K562 (cell line): Measurements from ENCODE around the gene PYGM. TPM values are rescaled to one million over a fixed set of nuclear protein-coding genes. Genes with fewer than 3 reads are reported as not detected.

Experiments
- ATAC-seq: fragments of 200-7000 bp; cut with Tn5 transposase; 3 replicates; pipeline ENCODE4 v1.9.1; 2020; ENCODE audit warnings: moderate library complexity
- BruUV-seq: library from RNA; stranded (reverse); fragments of 400-500 nt; replicated peaks from 2 replicates; lab custom pipeline; 2021; lab: Mats Ljungman, UMichigan
- CTCF ChIA-PET: fragments of 300-600 bp; formaldehyde crosslinking; extraction: SDS; loops from one replicate; lab custom pipeline; 2021; ENCODE audit warnings: low intra/inter-chr PET ratio; lab: Yijun Ruan, JAX
- POLR2A ChIA-PET: fragments of 300-600, 350-650 bp; sonication (Branson Sonifier 250); formaldehyde crosslinking; extraction: SDS; loops from one replicate; lab custom pipeline; 2021; ENCODE audit warnings: antibody characterized with exemption, inconsistent platforms; lab: Yijun Ruan, JAX
- DNase-seq, 4 experiments: peaks; one replicate each; pipeline versions ENCODE4 v3.0.0 to v3.0.0-alpha.2; 2011 to 2018; ENCODE audit warnings: low spot score in 3 of 4, mixed read lengths in 3 of 4; ENCODE audit errors: extremely low read depth in 1 of 4
- FAIRE-seq: peaks from 2 replicates; lab custom pipeline; 2011; peaks lifted over from hg19 to GRCh38; lab: Jason Lieb, UNC
- H2AFZ ChIP-seq: 2 replicates; pipeline ENCODE4 v1.6.0; 2011; ENCODE audit warnings: low read depth, low read length, control low read depth, inconsistent platforms
- H3K27ac ChIP-seq: fragments of 200-600 bp; 3 replicates; pipeline ENCODE4 v1.8.0; 2011; ENCODE audit warnings: low read depth, mild to moderate bottlenecking, control low read depth, inconsistent platforms, low read length, moderate library complexity, mixed read lengths; ENCODE audit errors: extremely low read depth
- H3K27me3 ChIP-seq, 2 experiments: fragments of 300-600 bp in 1 of 2; 2 replicates in 1 of 2; 3 replicates in 1 of 2; pipeline versions ENCODE4 v1.6.0 to v1.8.0; 2011; ENCODE audit warnings: inconsistent platforms in 2 of 2, low read length in 2 of 2, mild to moderate bottlenecking in 1 of 2, mixed read lengths in 1 of 2, moderate library complexity in 1 of 2; ENCODE audit not compliant: control insufficient read depth in 2 of 2, insufficient read depth in 2 of 2
- H3K36me3 ChIP-seq: fragments of 300-600 bp; 3 replicates; pipeline ENCODE4 v1.8.0; 2011; ENCODE audit warnings: mild to moderate bottlenecking, low read length, inconsistent platforms; ENCODE audit not compliant: control insufficient read depth, insufficient read depth
- H3K4me1 ChIP-seq, 2 experiments: fragments of 200-600 bp in 1 of 2; replicated peaks in 1 of 2; 2 replicates in 1 of 2; 3 replicates in 1 of 2; pipeline versions ENCODE4 v1.5.1 to v1.8.0; 2011; ENCODE audit warnings: inconsistent platforms in 2 of 2, low read length in 2 of 2, mild to moderate bottlenecking in 1 of 2, mixed read lengths in 1 of 2, moderate library complexity in 1 of 2; ENCODE audit not compliant: control insufficient read depth in 2 of 2, insufficient read depth in 2 of 2
- H3K4me2 ChIP-seq: 2 replicates; pipeline ENCODE4 v1.6.1; 2011; ENCODE audit warnings: low read length, control low read depth, inconsistent platforms, mixed read lengths; ENCODE audit not compliant: insufficient read depth
- H3K4me3 ChIP-seq: fragments of 200-600 bp; sonication (generic), shearing (Covaris generic); 2 replicates; pipeline ENCODE4 v1.5.1; 2016; ENCODE audit warnings: control low read depth, inconsistent platforms
- H3K79me2 ChIP-seq: fragments of 200-600 bp; 3 replicates; pipeline ENCODE4 v1.8.0; 2011; ENCODE audit warnings: low read length, inconsistent platforms; ENCODE audit not compliant: control insufficient read depth, insufficient read depth
- H3K9ac ChIP-seq, 2 experiments: 2 replicates each; pipeline versions ENCODE4 v1.6.0 to v1.6.1; 2011; ENCODE audit warnings: low read depth in 2 of 2, low read length in 2 of 2, control low read depth in 1 of 2, inconsistent platforms in 1 of 2, mild to moderate bottlenecking in 1 of 2, mixed read lengths in 1 of 2; ENCODE audit not compliant: insufficient read depth in 1 of 2
- H3K9me1 ChIP-seq: one replicate; pipeline ENCODE4 v1.6.0; 2011; ENCODE audit warnings: inconsistent platforms, mild to moderate bottlenecking, low read length, moderate library complexity; ENCODE audit not compliant: control insufficient read depth, insufficient read depth
- H3K9me3 ChIP-seq: replicated peaks from 2 replicates; pipeline ENCODE4 v1.5.1; 2011; ENCODE audit warnings: low read depth, low read length, inconsistent platforms; ENCODE audit not compliant: control insufficient read depth, insufficient read depth
- H4K20me1 ChIP-seq: replicated peaks from 2 replicates; pipeline ENCODE4 v1.6.1; 2011; ENCODE audit warnings: low read length, inconsistent platforms, mixed read lengths; ENCODE audit not compliant: control insufficient read depth, insufficient read depth
- E2F6 ChIP-seq, 2 experiments: IDR thresholded peaks; 2 replicates each; pipeline ENCODE4 v1.6.1; 2011; ENCODE audit warnings: borderline replicate concordance in 1 of 2, control low read depth in 1 of 2, low read depth in 1 of 2, low read length in 1 of 2, mild to moderate bottlenecking in 1 of 2, mixed read lengths in 1 of 2, moderate library complexity in 1 of 2; ENCODE audit not compliant: insufficient read depth in 1 of 2, insufficient read length in 1 of 2, poor library complexity in 1 of 2, severe bottlenecking in 1 of 2; ENCODE audit errors: extremely low read depth in 1 of 2
- ZBTB33 ChIP-seq: sonication (generic); formaldehyde crosslinking; IDR thresholded peaks from 2 replicates; pipeline ENCODE4 v1.8.1; 2023; ENCODE audit warnings: mild to moderate bottlenecking, missing genetic modification reagents
- ZC3H4 ChIP-seq: sonication (generic); formaldehyde crosslinking; IDR thresholded peaks from 2 replicates; pipeline ENCODE4 v1.9.0; 2021; ENCODE audit warnings: missing genetic modification reagents, borderline replicate concordance
- WGBS: fragments of 100-300 bp; shearing (Covaris generic); methylation state at CpG from one replicate; pipeline ENCODE4 v1.1.6; 2016; ENCODE audit warnings: low coverage, mixed read lengths; ENCODE audit not compliant: insufficient coverage; ENCODE audit errors: missing lambda C conversion rate; 5-methylcytosine and 5-hydroxymethylcytosine counted together
- in situ Hi-C: fragments of 300-500 bp; cut with MboI; formaldehyde crosslinking; loops from 4 replicates; pipeline ENCODE4 v1.15.0; 2018; ENCODE audit warnings: inconsistent platforms, mixed read lengths
- intact Hi-C: fragments of 100-400 bp; cut with micrococcal nuclease; formaldehyde crosslinking; loops from 2 replicates; pipeline ENCODE4 v1.14.2; 2022
- polyA plus RNA-seq, 8 experiments: library from polyadenylated mRNA; depleted of rRNA in 4 of 8; stranded (reverse) in 5 of 8; unstranded in 3 of 8; fragments of >200 nt; fragmentation: Nextera tagmentation in 2 of 8; fragmentation: Illumina TruSeq in 1 of 8; extraction: Ambion mirVana in 2 of 8; extraction: Trizol in 1 of 8; gene quantifications; 2 replicates each; pipeline versions ENCODE4 v1.2.1 to v1.2.3, GENCODE V29; 2011 to 2014; ENCODE audit warnings: inconsistent platforms in 1 of 8, missing spikeins in 1 of 8
- total RNA-seq, 7 experiments: library from RNA; depleted of rRNA in 6 of 7; stranded (reverse); fragments of >200 nt in 6 of 7; fragmentation: Illumina TruSeq in 2 of 7; extraction: Trizol in 2 of 7; gene quantifications; 2 replicates each; pipeline versions ENCODE4 v1.2.1 to v1.2.3, GENCODE V29; 2011 to 2021; ENCODE audit warnings: low replicate concordance in 1 of 7
- TF ChIP-seq, protein P1 (sequence below): fragments of 450-650 bp; IDR thresholded peaks from 2 replicates; pipeline ENCODE4 v1.6.1; 2016; ENCODE audit warnings: low read depth
- TF ChIP-seq, protein P2 (sequence below): fragments of 450-650 bp; formaldehyde crosslinking; IDR thresholded peaks from 2 replicates; pipeline ENCODE4 v1.4.0; 2020; ENCODE audit warnings: mild to moderate bottlenecking, mixed read lengths

The PYGM gene
- total and polyA plus RNA-seq, 9 of the 15 experiments (the other 6 are each of a cell fraction or from before 2014, with no cell fraction given), result 0.07 to 1.5 (median 0.68) TPM

DNA sequence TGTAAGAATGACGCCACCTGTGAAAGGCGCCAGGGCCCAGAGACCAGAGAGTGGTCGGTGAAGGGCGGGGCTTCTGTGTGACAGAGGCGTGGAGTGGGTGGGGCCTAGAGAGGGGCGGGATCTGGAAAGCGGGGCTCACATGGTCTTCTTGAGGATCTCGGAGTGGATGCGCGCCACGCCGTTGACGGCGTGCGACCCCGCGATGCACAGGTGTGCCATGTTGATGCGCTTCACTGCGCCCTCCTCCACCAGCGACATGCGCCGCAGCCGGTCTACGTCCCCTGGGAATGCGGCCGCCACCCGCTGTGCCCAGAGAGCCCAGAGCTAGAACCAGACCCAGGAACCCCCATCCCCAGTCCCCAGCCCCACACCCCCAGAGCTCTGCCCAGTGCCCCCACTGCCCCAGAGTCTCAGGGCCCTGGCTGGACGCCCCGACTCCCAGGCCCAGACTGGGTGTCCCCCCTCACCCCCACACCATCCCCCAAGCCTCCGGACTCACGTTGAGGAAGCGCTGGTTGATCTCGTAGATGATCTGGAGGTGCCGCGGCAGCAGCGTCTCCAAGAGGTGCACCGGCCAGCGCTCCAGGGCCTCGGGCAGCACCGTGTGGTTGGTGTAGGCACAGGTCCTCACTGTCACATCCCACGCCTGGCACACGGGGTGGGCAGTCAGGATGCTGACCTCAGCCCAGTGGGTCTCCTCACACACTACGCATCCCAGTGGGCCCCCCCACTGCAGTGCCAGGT is 6.2 kb downstream of the PYGM start:
- H3K27ac ChIP-seq, result no peak overlapping the region
- intact Hi-C loops, result no loop called here

More for the DNA sequence above, 6.2 kb downstream of the PYGM start:
- H3K4me2 ChIP-seq, result no peak overlapping the region
- H3K9me3 ChIP-seq, result no peaks in the 10 kb centered on the region
- H3K36me3 ChIP-seq, result no peaks in the 10 kb centered on the region
- FAIRE-seq (no peak), ATAC-seq (peak; percentile 78), DNase-seq (peak; percentile 42 to 68 (median 60))
- ChIA-PET CTCF (interaction anchor here (0.7 kb wide), 1 partner anchor 152 kb away, joined by 3 read pairs; no protein-coding TSS in a partner anchor), POLR2A (interaction anchor here (0.6 to 2.1 kb wide), 2 partner anchors 9 to 367 kb away, joined by 4 to 6 read pairs; no protein-coding TSS in a partner anchor)
- no peak overlapping the region for H3K4me3 ChIP-seq
- in situ Hi-C loops, result no loop called here
- H3K4me1 ChIP-seq, result peaks cover 11 to 48% of the 10 kb centered on the region in 2 experiments
- 74% methylated on average over 16 of the region's 43 CpGs for WGBS
- TF ChIP-seq, protein P1, sequence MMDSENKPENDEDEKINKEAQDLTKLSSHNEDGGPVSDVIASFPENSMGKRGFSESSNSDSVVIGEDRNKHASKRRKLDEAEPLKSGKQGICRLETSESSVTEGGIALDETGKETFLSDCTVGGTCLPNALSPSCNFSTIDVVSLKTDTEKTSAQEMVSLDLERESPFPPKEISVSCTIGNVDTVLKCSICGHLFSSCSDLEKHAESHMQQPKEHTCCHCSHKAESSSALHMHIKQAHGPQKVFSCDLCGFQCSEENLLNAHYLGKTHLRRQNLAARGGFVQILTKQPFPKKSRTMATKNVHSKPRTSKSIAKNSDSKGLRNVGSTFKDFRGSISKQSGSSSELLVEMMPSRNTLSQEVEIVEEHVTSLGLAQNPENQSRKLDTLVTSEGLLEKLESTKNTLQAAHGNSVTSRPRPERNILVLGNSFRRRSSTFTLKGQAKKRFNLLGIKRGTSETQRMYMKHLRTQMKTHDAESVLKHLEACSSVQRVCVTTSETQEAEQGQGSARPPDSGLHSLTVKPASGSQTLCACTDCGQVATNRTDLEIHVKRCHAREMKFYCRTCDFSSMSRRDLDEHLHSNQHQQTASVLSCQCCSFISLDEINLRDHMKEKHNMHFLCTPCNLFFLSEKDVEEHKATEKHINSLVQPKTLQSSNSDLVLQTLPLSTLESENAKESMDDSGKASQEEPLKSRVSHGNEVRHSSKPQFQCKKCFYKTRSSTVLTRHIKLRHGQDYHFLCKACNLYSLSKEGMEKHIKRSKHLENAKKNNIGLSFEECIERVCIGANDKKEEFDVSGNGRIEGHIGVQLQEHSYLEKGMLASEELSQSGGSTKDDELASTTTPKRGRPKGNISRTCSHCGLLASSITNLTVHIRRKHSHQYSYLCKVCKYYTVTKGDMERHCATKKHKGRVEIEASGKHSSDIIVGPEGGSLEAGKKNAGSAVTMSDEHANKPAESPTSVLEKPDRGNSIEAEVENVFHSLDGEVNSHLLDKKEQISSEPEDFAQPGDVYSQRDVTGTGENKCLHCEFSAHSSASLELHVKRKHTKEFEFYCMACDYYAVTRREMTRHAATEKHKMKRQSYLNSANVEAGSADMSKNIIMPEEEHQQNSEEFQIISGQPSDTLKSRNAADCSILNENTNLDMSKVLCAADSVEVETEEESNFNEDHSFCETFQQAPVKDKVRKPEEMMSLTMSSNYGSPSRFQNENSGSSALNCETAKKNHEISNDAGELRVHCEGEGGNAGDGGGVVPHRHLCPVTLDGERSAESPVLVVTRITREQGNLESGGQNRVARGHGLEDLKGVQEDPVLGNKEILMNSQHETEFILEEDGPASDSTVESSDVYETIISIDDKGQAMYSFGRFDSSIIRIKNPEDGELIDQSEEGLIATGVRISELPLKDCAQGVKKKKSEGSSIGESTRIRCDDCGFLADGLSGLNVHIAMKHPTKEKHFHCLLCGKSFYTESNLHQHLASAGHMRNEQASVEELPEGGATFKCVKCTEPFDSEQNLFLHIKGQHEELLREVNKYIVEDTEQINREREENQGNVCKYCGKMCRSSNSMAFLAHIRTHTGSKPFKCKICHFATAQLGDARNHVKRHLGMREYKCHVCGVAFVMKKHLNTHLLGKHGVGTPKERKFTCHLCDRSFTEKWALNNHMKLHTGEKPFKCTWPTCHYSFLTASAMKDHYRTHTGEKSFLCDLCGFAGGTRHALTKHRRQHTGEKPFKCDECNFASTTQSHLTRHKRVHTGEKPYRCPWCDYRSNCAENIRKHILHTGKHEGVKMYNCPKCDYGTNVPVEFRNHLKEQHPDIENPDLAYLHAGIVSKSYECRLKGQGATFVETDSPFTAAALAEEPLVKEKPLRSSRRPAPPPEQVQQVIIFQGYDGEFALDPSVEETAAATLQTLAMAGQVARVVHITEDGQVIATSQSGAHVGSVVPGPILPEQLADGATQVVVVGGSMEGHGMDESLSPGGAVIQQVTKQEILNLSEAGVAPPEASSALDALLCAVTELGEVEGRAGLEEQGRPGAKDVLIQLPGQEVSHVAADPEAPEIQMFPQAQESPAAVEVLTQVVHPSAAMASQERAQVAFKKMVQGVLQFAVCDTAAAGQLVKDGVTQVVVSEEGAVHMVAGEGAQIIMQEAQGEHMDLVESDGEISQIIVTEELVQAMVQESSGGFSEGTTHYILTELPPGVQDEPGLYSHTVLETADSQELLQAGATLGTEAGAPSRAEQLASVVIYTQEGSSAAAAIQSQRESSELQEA, result no peak
- 0 out of 2 replicates have a peak, but pooled peaks have one; percentile 54 for TF ChIP-seq ZC3H4 (CRISPR knock-in tag)
- TF ChIP-seq ZBTB33 (CRISPR knock-in tag), result peak; percentile 74; the same call in 1 of the 2 replicates
- TF ChIP-seq, protein P2, sequence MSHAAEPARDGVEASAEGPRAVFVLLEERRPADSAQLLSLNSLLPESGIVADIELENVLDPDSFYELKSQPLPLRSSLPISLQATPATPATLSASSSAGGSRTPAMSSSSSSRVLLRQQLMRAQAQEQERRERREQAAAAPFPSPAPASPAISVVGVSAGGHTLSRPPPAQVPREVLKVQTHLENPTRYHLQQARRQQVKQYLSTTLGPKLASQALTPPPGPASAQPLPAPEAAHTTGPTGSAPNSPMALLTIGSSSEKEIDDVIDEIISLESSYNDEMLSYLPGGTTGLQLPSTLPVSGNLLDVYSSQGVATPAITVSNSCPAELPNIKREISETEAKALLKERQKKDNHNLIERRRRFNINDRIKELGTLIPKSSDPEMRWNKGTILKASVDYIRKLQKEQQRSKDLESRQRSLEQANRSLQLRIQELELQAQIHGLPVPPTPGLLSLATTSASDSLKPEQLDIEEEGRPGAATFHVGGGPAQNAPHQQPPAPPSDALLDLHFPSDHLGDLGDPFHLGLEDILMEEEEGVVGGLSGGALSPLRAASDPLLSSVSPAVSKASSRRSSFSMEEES (CRISPR knock-in tag), result no peak
- TF ChIP-seq E2F6 (IDR thresholded peaks at IDR 0.05; ENCODE audit: borderline replicate concordance in 1 of 2, extremely low read depth in 1 of 2, insufficient read depth in 1 of 2, insufficient read length in 1 of 2, low read depth in 1 of 2, low read length in 1 of 2, poor library complexity in 1 of 2, severe bottlenecking in 1 of 2), result peak in 1 of 2 experiments; percentile 20
- no peaks in the 10 kb centered on the region for H3K79me2 ChIP-seq
- no TSS peak for BruUV-seq
- no peaks in the 10 kb centered on the region for H4K20me1 ChIP-seq
- no peak overlapping the region for H2AFZ ChIP-seq
- no peaks in the 10 kb centered on the region for H3K9me1 ChIP-seq
- H3K9ac ChIP-seq, result peak overlapping the region in 1 of 2 experiments; percentile 82; a peak in 2 of 4 replicates
- no peaks in the 10 kb centered on the region for H3K27me3 ChIP-seq
